ENCODE data around the gene TBX10. TPM values are rescaled to one million over a fixed set of nuclear protein-coding genes. Genes with fewer than 3 reads are reported as not detected.

The TBX10 gene
- polyA plus RNA-seq, 1 of the 3 experiments (the other 2 are of a cell fraction), result not detected

GRCh38 chr11:67611704-67612587 is 27.6 kb downstream of the TBX10 start:
- TF ChIP-seq, protein P1, sequence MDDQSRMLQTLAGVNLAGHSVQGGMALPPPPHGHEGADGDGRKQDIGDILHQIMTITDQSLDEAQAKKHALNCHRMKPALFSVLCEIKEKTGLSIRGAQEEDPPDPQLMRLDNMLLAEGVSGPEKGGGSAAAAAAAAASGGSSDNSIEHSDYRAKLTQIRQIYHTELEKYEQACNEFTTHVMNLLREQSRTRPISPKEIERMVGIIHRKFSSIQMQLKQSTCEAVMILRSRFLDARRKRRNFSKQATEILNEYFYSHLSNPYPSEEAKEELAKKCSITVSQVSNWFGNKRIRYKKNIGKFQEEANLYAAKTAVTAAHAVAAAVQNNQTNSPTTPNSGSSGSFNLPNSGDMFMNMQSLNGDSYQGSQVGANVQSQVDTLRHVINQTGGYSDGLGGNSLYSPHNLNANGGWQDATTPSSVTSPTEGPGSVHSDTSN (IDR thresholded peaks at IDR 0.05), result no peak
- TF ChIP-seq FOXJ3 (CRISPR knock-in tag; IDR thresholded peaks at IDR 0.05), result no peak
- no peak for TF ChIP-seq EZH2phosphoT487 (IDR thresholded peaks at IDR 0.05; ENCODE audit: borderline replicate concordance, low read depth)
- TF ChIP-seq SIN3A (IDR thresholded peaks at IDR 0.05; ENCODE audit: borderline replicate concordance, low read depth, low read length), result no peak
- no peak for TF ChIP-seq EP300 (IDR thresholded peaks at IDR 0.05; ENCODE audit: borderline replicate concordance in 1 of 2, low read depth in 1 of 2, low read length in 1 of 2)
- no peak for TF ChIP-seq USF2 (IDR thresholded peaks at IDR 0.05; ENCODE audit: borderline replicate concordance, low read depth, low read length)
- no peak for TF ChIP-seq RXRA (IDR thresholded peaks at IDR 0.05; ENCODE audit: borderline replicate concordance, low read depth)
- TF ChIP-seq, protein P2, sequence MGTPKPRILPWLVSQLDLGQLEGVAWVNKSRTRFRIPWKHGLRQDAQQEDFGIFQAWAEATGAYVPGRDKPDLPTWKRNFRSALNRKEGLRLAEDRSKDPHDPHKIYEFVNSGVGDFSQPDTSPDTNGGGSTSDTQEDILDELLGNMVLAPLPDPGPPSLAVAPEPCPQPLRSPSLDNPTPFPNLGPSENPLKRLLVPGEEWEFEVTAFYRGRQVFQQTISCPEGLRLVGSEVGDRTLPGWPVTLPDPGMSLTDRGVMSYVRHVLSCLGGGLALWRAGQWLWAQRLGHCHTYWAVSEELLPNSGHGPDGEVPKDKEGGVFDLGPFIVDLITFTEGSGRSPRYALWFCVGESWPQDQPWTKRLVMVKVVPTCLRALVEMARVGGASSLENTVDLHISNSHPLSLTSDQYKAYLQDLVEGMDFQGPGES (IDR thresholded peaks at IDR 0.05; ENCODE audit: low read depth, low read length), result no peak
- TF ChIP-seq RFX5 (IDR thresholded peaks at IDR 0.05; ENCODE audit: low read length), result no peak
- TF ChIP-seq POLR2AphosphoS5 (IDR thresholded peaks at IDR 0.05; ENCODE audit: low read depth, low read length), result no peak
- TF ChIP-seq, protein P3, sequence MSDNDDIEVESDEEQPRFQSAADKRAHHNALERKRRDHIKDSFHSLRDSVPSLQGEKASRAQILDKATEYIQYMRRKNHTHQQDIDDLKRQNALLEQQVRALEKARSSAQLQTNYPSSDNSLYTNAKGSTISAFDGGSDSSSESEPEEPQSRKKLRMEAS (IDR thresholded peaks at IDR 0.05; ENCODE audit: low read depth), result no peak
- TF ChIP-seq TCF12 (IDR thresholded peaks at IDR 0.05), result no peak
- no peak for TF ChIP-seq NRF1 (IDR thresholded peaks at IDR 0.05; ENCODE audit: low read depth, low read length)
- no peak for TF ChIP-seq ZBTB33 (IDR thresholded peaks at IDR 0.05; ENCODE audit: borderline replicate concordance, low read depth)
- no peak for TF ChIP-seq TEAD4 (IDR thresholded peaks at IDR 0.05; ENCODE audit: borderline replicate concordance, insufficient read depth)
- no peak for TF ChIP-seq MEF2A (IDR thresholded peaks at IDR 0.05; ENCODE audit: borderline replicate concordance, low read depth)
- TF ChIP-seq SMC3 (IDR thresholded peaks at IDR 0.05; ENCODE audit: low read depth, low read length), result no peak
- no peak for TF ChIP-seq GABPA (IDR thresholded peaks at IDR 0.05; ENCODE audit: low read depth)
- TF ChIP-seq REST (IDR thresholded peaks at IDR 0.05; ENCODE audit: low read depth, low read length), result no peak
- no peak for TF ChIP-seq GATA2 (CRISPR knock-in tag; IDR thresholded peaks at IDR 0.05)

More at GRCh38 chr11:67611704-67612587, 27.6 kb downstream of the TBX10 start:
- Histone ChIP-seq H3K9ac (no peak overlapping the region), H3F3A (replicated peaks; ENCODE audit: insufficient read depth) (no peaks in the 10 kb centered on the region), H3K4me1 (ENCODE audit: control insufficient read depth in 1 of 2, insufficient read depth in 2 of 2, low read depth in 1 of 2, low read length in 1 of 2) (peaks cover 7% of the 10 kb centered on the region in 2 experiments; a peak in 3 of 4 replicates), H3K79me2 (ENCODE audit: insufficient read depth) (peaks cover 15% of the 10 kb centered on the region), H2AFZ (ENCODE audit: low read depth) (no peak overlapping the region), H3K27ac (ENCODE audit: low read depth in 2 of 2, low read length in 1 of 2) (no peak overlapping the region), H3K4me3 (ENCODE audit: low read depth in 2 of 2, low read length in 1 of 2) (no peak overlapping the region), H3K36me3 (replicated peaks in 1 of 2; ENCODE audit: control insufficient read depth in 1 of 2, insufficient read depth in 2 of 2, low read length in 1 of 2) (peaks cover 5 to 42% of the 10 kb centered on the region in 2 experiments), H3K9me3 (no peaks in the 10 kb centered on the region), H3K27me3 (ENCODE audit: insufficient read depth) (no peaks in the 10 kb centered on the region), H3K9me2 (no peaks in the 10 kb centered on the region), H3K4me2 (no peak overlapping the region), H4K20me1 (ENCODE audit: insufficient read depth) (peaks cover 2% of the 10 kb centered on the region; the same call in 1 of the 2 replicates)
- ChIA-PET CTCF (interaction anchor here (4.6 to 7.1 kb wide), 2 partner anchors 17 to 28 kb away, joined by 24 to 107 read pairs; partner anchors contain the start of genes GSTP1 and NUDT8), POLR2A (no interaction called here)
- WGBS (ENCODE audit: low lambda C conversion rate), result 89% methylated on average over 17 of the region's 37 CpGs
- no peak for DNase-seq
